Esophagus muscularis mucosa (tissue), 4 donors: ENCODE measurements around the gene TIMM13. TPM values are rescaled to one million over a fixed set of nuclear protein-coding genes. Genes with fewer than 3 reads are reported as not detected.
"Not testable (repeated sequence)": the region's sequence is repeated elsewhere in the genome, so short reads cannot be mapped to it uniquely, and the experiment has no call there.

Experiments
- DNase-seq: peaks from one replicate; pipeline ENCODE4 v3.0.0-alpha.2; 2017; ENCODE audit errors: extremely low spot score
- H3K27ac ChIP-seq, 4 donors: fragments of 200-600 bp; sonication (generic); replicated peaks in 1 of 4; 1 replicate in 3 of 4; 2 replicates in 1 of 4; pipeline ENCODE4 v1.5.1; 2016 to 2019; ENCODE audit warnings: mild to moderate bottlenecking in 1 of 4
- H3K27me3 ChIP-seq, 4 donors: fragments of 200-600 bp; sonication (generic); one replicate each; pipeline versions ENCODE4 v1.5.1 to v1.6.0; 2016 to 2019
- H3K36me3 ChIP-seq, 4 donors: fragments of 200-600 bp; sonication (generic); one replicate each; pipeline ENCODE4 v1.5.1; 2016 to 2019
- H3K4me1 ChIP-seq, 4 donors: fragments of 200-600 bp; sonication (generic); one replicate each; pipeline ENCODE4 v1.5.1; 2016 to 2019
- H3K4me3 ChIP-seq, 4 donors: fragments of 200-600 bp; sonication (generic); 1 replicate in 2 of 4; 2 replicates in 2 of 4; pipeline ENCODE4 v1.5.1; 2016 to 2019; ENCODE audit warnings: mild to moderate bottlenecking in 4 of 4, moderate library complexity in 1 of 4
- H3K9me3 ChIP-seq, 4 donors: fragments of 200-600 bp; sonication (generic); 1 replicate in 3 of 4; 2 replicates in 1 of 4; pipeline ENCODE4 v1.5.1; 2016 to 2019
- EP300 ChIP-seq: sonication (generic); formaldehyde crosslinking; IDR thresholded peaks from one replicate; pipeline ENCODE4 v1.6.1; 2017; ENCODE audit warnings: antibody characterized with exemption
- POLR2A ChIP-seq: fragments of 450-650 bp; IDR thresholded peaks from one replicate; pipeline ENCODE4 v1.6.1; 2017; ENCODE audit warnings: antibody characterized with exemption, moderate library complexity, mild to moderate bottlenecking, low read depth
- POLR2AphosphoS5 ChIP-seq, 2 donors: sonication (generic); formaldehyde crosslinking; IDR thresholded peaks; one replicate each; pipeline ENCODE4 v1.6.1; 2017; ENCODE audit warnings: antibody characterized with exemption in 2 of 2
- WGBS: methylation state at CpG from one replicate; pipeline ENCODE4 v1.1.5; 2018; 5-methylcytosine and 5-hydroxymethylcytosine counted together
- intact Hi-C: fragments of 100-400 bp; cut with DNase I; formaldehyde crosslinking; loops from one replicate; pipeline ENCODE4 v1.15.1; 2023
- total RNA-seq, 4 donors: library from RNA; depleted of rRNA; stranded (reverse); fragments of >200 nt; gene quantifications; one replicate each; pipeline versions ENCODE4 v1.1.0 to v1.2.1, GENCODE V29; 2016
- TF ChIP-seq, protein P1 (sequence below), 3 experiments: fragments of 200-600 bp in 2 of 3; fragments of 450-650 bp in 1 of 3; sonication (generic) in 2 of 3; IDR thresholded peaks; one replicate each; pipeline ENCODE4 v1.5.1; 2017 to 2019; ENCODE audit warnings: antibody characterized with exemption in 3 of 3, mild to moderate bottlenecking in 2 of 3, moderate library complexity in 1 of 3

Gene TIMM13
- total RNA-seq, 4 donors from 2014 or later: 16.2 to 37.7 (median 28.1) TPM

DNA sequence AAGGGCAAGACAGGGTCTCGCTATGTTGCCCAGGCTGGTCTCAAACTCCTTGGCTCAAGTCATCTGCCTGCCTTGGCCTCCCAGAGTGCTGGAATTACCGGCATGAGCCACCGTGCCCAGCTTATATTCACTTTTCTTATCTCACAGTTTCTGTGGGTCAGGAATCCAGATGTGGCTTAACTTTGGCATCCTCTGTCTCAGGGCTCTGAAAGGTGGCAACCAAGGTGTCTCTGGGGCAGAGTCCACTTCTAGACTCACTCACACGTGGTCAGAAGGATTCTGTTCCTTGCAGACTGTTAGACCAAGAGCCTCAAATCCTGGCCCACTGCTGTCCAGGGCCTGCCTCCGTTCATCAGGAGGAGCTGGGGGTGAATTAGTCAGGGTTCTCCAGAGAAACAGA is 37.0 kb upstream of the TIMM13 start:
- DNase-seq: no peak
- no peaks in the 10 kb centered on the region for H3K9me3 ChIP-seq
- H3K4me3 ChIP-seq: no peak overlapping the region
- TF ChIP-seq POLR2AphosphoS5 (IDR thresholded peaks at IDR 0.05): no peak
- no peak for TF ChIP-seq EP300
- H3K4me1 ChIP-seq: peaks cover 12 to 24% (median 18%) of the 10 kb centered on the region in 4 donors
- H3K36me3 ChIP-seq: no peaks in the 10 kb centered on the region
- WGBS: 83% methylated on average over 5 of the region's 5 CpGs
- no peak overlapping the region for H3K27ac ChIP-seq
- intact Hi-C loops: no loop called here
- no peaks in the 10 kb centered on the region for H3K27me3 ChIP-seq

DNA sequence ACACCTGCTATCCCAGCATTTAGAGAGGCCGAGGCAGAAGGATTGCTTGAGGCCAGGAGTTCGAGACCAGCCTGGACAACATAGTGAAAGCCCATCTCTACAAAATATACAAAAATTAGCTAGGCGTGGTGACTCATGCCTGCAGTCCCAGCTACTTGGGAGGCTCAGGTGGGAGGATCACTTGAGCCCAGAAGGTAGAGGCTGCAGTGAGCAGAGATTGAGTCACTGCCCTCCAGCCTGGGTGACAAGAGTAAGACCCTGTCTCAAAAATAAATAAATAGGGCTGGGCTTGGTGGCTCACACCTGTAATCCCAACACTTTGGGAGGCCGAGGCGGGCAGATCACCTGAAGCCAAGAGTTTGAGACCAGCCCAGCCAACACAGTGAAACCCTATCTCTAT is 36.3 kb upstream of the TIMM13 start:
- H3K4me3 ChIP-seq, intact Hi-C loops, DNase-seq, H3K36me3 ChIP-seq, H3K27me3 ChIP-seq, H3K9me3 ChIP-seq: not testable (repeated sequence)
- 98% methylated on average over 5 of the region's 5 CpGs for WGBS
- peak overlapping the region; percentile 61 to 76 (median 66) for H3K27ac ChIP-seq
- H3K4me1 ChIP-seq: peaks cover 12 to 24% (median 18%) of the 10 kb centered on the region in 4 donors

DNA sequence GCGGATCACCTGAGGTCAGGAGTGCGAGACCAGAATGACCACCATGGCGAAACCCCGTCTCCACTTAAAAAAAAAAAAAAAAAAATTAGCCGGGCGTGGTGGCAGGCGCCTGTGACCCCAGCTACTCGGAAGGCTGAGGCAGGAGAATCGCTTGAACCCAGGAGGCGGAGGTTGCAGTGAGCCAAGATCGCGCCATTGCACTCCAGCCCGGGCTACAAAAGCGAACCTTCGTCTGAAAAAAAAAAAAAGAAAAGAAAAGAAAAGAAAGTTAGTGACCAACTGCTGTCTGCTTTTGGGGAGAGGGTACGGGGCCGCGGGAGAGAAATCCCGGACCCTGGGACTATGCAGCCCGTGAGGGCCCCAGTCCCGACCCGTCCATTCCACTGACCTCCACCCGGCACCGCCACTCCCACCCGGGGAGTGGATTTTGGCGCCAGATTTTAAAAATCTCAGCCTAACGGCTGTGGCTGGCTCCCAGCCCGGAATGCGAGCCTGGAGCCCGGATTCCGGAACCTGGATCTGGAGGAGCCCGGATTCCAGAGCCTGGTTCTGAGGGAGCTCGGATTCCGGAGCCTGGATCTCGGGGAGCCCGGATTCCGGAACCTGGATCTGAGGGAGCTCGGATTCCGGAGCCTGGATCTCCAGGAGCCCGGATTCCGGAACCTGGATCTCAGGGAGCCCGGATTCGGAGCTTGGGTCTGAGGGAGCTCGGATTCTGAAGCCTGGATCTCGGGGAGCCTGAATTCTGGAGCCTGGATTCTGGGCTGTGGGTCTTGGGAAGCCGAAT is 35.4 kb upstream of the TIMM13 start:
- WGBS: 9% methylated on average over 45 of the region's 46 CpGs
- intact Hi-C loops: no loop called here
- TF ChIP-seq, protein P1, sequence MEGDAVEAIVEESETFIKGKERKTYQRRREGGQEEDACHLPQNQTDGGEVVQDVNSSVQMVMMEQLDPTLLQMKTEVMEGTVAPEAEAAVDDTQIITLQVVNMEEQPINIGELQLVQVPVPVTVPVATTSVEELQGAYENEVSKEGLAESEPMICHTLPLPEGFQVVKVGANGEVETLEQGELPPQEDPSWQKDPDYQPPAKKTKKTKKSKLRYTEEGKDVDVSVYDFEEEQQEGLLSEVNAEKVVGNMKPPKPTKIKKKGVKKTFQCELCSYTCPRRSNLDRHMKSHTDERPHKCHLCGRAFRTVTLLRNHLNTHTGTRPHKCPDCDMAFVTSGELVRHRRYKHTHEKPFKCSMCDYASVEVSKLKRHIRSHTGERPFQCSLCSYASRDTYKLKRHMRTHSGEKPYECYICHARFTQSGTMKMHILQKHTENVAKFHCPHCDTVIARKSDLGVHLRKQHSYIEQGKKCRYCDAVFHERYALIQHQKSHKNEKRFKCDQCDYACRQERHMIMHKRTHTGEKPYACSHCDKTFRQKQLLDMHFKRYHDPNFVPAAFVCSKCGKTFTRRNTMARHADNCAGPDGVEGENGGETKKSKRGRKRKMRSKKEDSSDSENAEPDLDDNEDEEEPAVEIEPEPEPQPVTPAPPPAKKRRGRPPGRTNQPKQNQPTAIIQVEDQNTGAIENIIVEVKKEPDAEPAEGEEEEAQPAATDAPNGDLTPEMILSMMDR (IDR thresholded peaks at IDR 0.05): peak in 1 of 3 experiments; percentile 36
- TF ChIP-seq POLR2AphosphoS5 (IDR thresholded peaks at IDR 0.05) (peak; percentile 71 to 74), POLR2A (peak; percentile 55), EP300 (no peak)

DNA sequence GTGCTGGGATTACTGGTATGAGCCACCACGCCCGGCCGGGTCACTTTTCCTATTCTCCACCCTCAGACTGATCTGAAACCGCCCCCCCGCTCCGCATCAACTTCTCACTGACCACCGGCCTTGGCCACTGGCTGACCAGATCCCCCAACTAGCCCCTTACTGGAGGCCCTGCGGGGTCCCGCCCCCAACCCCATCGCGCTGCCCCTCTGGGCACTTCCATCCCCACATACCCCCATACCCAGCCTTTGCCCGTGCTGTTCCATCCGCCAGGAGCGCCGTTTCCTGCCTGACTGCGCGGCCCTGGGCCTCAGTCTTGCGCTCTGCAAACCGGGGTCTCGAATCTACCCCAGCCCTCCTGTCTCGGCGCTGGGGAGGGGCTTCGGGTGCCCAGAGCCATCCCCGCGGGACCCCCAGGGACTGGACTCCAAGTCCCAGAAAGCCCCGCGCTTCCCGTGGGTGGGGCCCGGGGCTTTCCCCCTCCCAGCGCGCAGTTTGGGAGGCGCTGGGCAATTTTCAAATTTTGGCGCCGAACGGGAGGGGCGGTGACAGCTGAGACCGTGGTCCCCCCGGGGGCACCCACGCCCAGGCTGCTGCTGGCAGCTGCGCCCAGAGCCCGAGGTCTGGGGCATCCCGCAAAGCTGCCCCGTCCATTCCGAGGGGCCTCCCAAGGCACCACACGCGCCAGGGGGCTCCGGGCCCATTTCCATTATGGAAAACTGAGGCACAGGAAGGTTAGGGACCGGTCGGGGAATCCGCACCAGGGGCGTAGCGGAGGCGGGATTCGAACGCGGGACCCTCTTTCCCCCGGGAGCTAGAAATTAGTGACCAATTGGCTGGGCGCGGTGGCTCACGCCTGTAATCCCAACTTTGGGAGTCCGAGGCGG is 34.6 kb upstream of the TIMM13 start:
- TF ChIP-seq POLR2AphosphoS5 (IDR thresholded peaks at IDR 0.05) (peak in 1 of 2 donors; percentile 18), EP300 (no peak)
- TF ChIP-seq, protein P1 (IDR thresholded peaks at IDR 0.05): peak in 2 of 3 experiments; percentile 15 to 34
- H3K4me1 ChIP-seq: peaks cover 15 to 30% (median 25%) of the 10 kb centered on the region in 4 donors
- intact Hi-C loops: no loop called here
- H3K36me3 ChIP-seq: no peaks in the 10 kb centered on the region
- H3K4me3 ChIP-seq: peak overlapping the region; percentile 64 to 71 (median 67)
- H3K27me3 ChIP-seq: no peaks in the 10 kb centered on the region
- peak overlapping the region in 3 of 4 donors; percentile 61 to 71 (median 62) for H3K27ac ChIP-seq
- DNase-seq: no peak
- 2% methylated on average over 43 of the region's 62 CpGs for WGBS
- H3K9me3 ChIP-seq: no peaks in the 10 kb centered on the region

More for the DNA sequence above, 35.4 kb upstream of the TIMM13 start:
- peak overlapping the region; percentile 61 to 76 (median 66) for H3K27ac ChIP-seq
- no peaks in the 10 kb centered on the region for H3K36me3 ChIP-seq
- H3K27me3 ChIP-seq: no peaks in the 10 kb centered on the region
- H3K9me3 ChIP-seq: no peaks in the 10 kb centered on the region
- peaks cover 12 to 24% (median 18%) of the 10 kb centered on the region in 4 donors for H3K4me1 ChIP-seq
- peak overlapping the region; percentile 64 to 71 (median 67) for H3K4me3 ChIP-seq
- DNase-seq: peak; percentile 94

DNA sequence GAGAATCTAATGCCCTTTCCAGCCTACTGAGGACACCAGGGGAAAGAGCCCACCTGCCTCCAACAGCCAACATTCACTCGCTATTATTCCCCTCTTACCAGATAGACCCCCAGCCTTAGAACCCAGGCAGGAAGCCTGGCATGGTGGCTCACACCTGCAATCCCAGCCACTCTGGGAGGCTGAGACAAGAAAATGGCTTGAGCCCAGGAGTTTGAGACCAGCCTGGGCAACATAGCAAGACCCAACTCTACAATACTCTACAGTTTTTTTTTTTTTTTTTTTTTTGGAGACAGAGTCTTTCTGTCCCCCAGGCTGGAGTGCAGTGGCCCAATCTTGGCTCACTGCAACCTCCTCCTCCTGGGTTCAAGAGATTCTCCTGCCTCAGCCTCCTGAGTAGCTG is 32.9 kb upstream of the TIMM13 start:
- H3K4me3 ChIP-seq: no peak overlapping the region
- no peaks in the 10 kb centered on the region for H3K9me3 ChIP-seq
- H3K27me3 ChIP-seq: no peaks in the 10 kb centered on the region
- TF ChIP-seq POLR2AphosphoS5 (IDR thresholded peaks at IDR 0.05): no peak
- TF ChIP-seq, protein P1 (IDR thresholded peaks at IDR 0.05): no peak
- no peak for TF ChIP-seq EP300
- TF ChIP-seq POLR2A: no peak
- H3K36me3 ChIP-seq: no peaks in the 10 kb centered on the region
- DNase-seq: no peak
- no peak overlapping the region for H3K27ac ChIP-seq
- H3K4me1 ChIP-seq: peaks cover 24 to 44% (median 37%) of the 10 kb centered on the region in 4 donors
- 100% methylated on average over 1 of the region's 1 CpG for WGBS
- intact Hi-C loops: no loop called here

DNA sequence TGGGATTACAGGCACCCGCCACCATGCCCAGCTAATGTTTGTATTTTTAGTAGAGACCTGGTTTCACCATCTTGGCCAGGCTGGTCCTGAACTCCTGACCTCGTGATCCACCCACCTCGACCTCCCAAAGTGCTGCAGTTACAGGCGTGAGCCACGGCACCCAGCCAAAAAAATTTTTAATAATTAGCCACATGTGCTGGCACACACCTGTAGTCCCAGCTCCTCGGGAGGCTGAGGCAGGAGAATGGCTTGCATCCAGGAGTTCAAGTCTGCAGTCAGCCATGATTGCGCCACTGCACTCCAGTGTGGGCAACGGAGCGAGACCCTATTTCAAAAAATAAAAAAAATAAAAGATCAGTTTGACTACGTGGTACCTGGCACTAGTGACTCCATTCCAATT is 31.4 kb upstream of the TIMM13 start:
- DNase-seq, H3K36me3 ChIP-seq, H3K27ac ChIP-seq, intact Hi-C loops, H3K27me3 ChIP-seq, H3K9me3 ChIP-seq, H3K4me3 ChIP-seq: not testable (repeated sequence)
- peaks cover 26 to 53% (median 44%) of the 10 kb centered on the region in 4 donors for H3K4me1 ChIP-seq
- WGBS: 84% methylated on average over 10 of the region's 10 CpGs
